ENCODE results near the gene HSPB7.

DNA sequence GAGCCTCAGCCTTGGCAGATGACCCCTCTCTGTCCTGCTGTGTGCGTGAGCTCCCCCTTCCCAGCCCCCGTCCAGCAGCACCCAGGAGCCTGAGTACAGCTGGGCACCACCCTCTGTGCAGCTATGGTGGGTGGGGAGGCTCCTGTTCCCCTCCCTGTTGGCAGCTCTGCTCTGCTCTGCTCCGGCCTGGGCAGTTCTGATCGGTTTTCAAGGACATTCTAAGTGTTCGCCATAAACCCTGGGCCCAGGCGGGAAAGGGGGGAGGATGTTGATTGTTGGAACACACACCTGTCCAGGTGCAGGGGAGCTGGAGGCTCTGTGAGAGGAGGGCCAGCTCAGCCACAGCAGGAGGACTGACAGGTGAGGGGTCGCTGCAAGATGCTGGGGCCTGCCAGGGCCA is 25.7 kb upstream of the HSPB7 start, which contains the start of gene CLCNKB:
- TF ChIP-seq, protein P1, sequence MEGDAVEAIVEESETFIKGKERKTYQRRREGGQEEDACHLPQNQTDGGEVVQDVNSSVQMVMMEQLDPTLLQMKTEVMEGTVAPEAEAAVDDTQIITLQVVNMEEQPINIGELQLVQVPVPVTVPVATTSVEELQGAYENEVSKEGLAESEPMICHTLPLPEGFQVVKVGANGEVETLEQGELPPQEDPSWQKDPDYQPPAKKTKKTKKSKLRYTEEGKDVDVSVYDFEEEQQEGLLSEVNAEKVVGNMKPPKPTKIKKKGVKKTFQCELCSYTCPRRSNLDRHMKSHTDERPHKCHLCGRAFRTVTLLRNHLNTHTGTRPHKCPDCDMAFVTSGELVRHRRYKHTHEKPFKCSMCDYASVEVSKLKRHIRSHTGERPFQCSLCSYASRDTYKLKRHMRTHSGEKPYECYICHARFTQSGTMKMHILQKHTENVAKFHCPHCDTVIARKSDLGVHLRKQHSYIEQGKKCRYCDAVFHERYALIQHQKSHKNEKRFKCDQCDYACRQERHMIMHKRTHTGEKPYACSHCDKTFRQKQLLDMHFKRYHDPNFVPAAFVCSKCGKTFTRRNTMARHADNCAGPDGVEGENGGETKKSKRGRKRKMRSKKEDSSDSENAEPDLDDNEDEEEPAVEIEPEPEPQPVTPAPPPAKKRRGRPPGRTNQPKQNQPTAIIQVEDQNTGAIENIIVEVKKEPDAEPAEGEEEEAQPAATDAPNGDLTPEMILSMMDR (IDR thresholded peaks at IDR 0.05; ENCODE audit: low read depth, low read length), result no peak
- no peak for TF ChIP-seq EZH2phosphoT487 (IDR thresholded peaks at IDR 0.05; ENCODE audit: low read depth)

Data from OCI-LY3 (cell line).